ENCODE data around the gene OR4D2.

DNA sequence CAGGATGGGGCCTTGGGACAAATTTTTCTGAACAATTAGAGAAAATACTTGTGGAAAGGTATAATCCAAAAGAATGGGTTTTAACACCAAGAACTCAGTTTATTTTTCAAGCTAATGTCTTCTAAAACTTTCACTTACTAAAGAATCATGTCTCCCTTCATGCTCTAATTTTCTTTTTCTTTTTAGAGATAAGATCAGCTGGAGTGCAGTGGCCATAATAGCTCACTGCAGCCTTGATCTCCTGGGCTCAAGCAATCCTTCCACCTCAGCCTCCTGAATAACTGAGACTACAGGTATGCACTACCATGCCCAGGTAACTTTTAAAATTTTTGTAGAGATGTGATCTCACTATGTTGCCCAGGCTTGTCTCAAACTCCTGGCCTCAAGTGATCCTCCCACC lies 13.1 kb upstream of the OR4D2 start:
- TF ChIP-seq, protein P1, sequence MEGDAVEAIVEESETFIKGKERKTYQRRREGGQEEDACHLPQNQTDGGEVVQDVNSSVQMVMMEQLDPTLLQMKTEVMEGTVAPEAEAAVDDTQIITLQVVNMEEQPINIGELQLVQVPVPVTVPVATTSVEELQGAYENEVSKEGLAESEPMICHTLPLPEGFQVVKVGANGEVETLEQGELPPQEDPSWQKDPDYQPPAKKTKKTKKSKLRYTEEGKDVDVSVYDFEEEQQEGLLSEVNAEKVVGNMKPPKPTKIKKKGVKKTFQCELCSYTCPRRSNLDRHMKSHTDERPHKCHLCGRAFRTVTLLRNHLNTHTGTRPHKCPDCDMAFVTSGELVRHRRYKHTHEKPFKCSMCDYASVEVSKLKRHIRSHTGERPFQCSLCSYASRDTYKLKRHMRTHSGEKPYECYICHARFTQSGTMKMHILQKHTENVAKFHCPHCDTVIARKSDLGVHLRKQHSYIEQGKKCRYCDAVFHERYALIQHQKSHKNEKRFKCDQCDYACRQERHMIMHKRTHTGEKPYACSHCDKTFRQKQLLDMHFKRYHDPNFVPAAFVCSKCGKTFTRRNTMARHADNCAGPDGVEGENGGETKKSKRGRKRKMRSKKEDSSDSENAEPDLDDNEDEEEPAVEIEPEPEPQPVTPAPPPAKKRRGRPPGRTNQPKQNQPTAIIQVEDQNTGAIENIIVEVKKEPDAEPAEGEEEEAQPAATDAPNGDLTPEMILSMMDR (IDR thresholded peaks at IDR 0.05) = no peak
- TF ChIP-seq POLR2A (IDR thresholded peaks at IDR 0.05) (no peak), POLR2AphosphoS5 (IDR thresholded peaks at IDR 0.05; ENCODE audit: insufficient read depth in 1 of 2, low read depth in 1 of 2) (no peak)

All from vagina (tissue), 2 donors.